HG02763 (cell line): ENCODE data around the gene RPTOR.
"Not testable (repeated sequence)": the region's sequence is repeated elsewhere in the genome, so short reads cannot be mapped to it uniquely, and the experiment has no call there.

Experiments
- ATAC-seq: cut with Tn5 transposase; IDR thresholded peaks from one replicate; pipeline ENCODE4 v1.9.1; 2021; ENCODE audit warnings: mild to moderate bottlenecking, moderate library complexity; ENCODE audit not compliant: unreplicated experiment

RPTOR gene

GRCh38 chr17:80512233-80512632 is 32.4 kb upstream of the RPTOR start:
- ATAC-seq = no peak

DNA sequence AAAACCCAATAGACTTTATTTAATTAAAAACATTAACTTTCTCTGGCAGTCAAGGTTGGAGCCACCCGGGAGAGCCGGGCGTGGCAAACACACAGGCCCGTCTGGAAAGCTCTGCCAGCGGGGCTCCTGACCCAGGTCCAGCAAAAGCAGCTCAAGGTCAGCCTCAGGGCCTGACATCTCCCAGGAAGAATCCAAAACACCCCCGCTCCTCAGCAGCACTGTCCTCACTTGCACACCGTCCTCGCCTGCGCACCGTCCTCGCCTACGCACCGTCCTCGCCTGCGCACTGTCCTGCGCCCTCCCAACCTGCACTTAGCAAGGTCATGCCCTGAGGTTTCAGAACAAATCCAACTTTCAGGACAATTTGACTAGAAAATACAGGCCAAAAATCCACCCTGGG is 31.4 kb upstream of the RPTOR start:
- ATAC-seq = no peak

DNA sequence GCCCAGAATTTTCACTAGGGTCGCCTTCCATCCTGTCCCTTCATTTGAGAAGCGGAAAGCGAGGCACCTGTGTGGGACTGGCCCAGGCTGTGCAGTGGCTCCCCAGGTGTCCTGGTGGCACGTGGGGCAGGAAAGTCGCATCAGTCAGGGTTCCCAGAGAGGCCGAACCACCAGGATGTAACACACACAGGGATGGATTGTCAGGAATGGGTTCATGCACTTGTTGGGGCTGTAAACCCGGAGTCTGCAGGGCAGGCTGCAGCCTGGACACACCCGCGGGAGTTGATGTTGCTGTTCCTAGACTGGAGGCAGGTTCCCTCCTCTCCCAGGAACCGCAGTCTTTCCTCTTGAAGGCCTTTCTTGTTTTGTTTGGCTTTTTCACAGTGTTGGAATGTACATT is 30.7 kb upstream of the RPTOR start:
- no peak for ATAC-seq

DNA sequence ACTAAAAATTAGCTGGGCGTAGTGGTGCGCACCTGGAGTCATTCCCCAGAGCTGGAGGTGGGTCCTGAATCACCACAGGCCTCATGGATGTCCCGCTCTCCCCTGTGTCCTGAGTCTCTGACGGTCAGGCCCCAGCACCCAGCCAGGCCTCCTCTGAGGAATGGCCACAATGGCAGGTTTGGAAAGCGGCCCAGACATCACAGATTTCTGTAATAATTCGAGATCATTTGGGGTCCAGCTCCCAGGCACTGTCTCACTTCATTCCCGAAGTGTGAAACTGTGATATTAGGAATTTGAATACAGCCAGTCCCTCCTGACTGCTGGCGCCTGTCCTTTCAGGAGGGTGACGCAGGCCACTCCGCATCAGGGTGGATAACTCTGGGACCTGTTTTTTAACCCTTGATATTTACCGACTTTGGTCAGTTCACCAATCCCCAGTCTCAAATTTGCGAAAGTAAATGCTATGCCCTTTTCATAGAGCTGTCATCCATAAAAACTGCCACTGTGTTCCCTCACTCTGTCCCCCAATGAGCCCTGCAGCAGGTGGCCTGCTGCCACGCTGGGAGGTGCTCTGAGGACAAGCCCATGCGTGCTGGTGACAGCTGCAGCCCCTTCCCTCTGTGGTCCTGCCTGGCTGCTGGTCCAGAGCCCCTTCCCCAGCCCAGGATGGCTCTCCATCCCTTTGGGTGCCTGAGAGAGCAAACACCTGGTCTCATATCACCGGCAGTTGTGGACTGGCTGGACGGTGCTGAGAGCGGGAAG is 28.3 kb upstream of the RPTOR start:
- ATAC-seq = no peak

- ATAC-seq = no peak
Measured at GRCh38 chr17:80517641-80518040, 27.0 kb upstream of the RPTOR start.

- no peak for ATAC-seq
Measured at GRCh38 chr17:80518392-80518791, 26.2 kb upstream of the RPTOR start.

GRCh38 chr17:80519091-80519781 is 25.4 kb upstream of the RPTOR start:
- no peak for ATAC-seq

GRCh38 chr17:80520810-80521455 is 23.7 kb upstream of the RPTOR start:
- no peak for ATAC-seq

GRCh38 chr17:80523054-80523744 is 21.4 kb upstream of the RPTOR start:
- no peak for ATAC-seq

DNA sequence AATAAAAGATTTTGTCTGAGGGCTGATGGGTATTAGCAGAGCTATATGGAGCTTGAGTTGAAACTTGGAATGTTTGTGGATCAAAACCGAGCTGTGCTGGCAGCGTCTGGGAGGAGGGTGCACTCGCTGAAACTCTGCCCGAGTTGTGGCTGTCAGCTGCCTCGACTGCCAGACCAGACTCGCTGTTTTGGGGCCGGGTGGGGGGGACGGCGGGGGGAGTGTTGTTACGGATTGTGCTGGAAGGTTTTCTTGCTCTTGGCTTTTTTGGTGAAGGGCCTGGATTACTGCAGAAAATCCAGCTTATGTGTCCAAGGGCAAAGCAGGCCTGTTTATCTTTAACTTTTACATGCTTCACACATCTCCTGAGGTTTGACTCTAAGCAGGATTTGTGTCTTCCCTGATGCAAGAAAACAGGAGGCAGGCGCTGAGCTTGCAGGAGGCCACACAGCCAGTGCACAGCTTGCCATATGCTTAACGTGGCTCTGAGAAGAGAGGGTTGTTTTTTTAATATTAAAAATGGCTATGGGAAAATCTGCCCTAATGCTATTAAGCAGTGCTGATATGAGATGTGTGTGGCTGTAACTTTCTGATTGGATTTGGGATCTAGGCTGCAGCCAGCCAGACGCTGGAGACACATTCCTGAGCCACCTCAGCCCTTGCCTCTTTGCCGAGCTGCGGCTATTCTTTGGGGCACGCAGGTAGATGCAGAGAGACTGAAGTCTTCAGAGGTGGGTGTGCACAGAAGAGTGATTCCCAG is 20.5 kb upstream of the RPTOR start:
- ATAC-seq = no peak

- no peak for ATAC-seq
Measured at GRCh38 chr17:80526116-80526910, 18.3 kb upstream of the RPTOR start.

DNA sequence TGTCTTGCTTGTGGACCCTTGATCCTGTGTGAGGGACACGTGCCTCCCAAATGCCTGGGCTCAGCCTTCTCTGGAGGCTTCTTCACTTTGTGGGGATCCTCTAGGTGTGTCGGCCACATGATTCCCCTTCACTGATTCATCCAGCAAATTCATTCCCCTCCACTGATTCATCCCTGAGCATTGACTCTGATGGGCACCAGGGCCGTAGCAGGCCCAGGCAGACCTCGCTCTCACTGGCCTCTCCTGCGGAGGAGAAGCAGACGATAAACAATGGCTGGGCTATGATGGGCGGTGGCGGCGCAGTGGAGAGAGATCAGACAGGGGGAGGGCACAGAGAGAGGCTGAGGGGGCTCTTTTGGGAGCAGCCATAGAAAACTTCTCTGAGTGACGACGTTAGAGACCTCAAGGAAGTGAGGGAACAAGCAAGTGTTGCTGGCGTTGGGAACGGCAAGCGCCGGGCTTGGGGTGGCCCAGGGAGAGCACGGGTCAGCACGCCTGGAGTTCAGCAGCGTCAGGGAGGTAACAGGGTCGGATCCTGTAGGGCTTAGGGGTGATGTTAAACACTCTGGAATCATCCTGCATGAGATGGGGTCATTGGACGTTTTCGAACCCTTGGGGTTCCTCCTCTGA is 17.5 kb upstream of the RPTOR start:
- ATAC-seq = no peak

DNA sequence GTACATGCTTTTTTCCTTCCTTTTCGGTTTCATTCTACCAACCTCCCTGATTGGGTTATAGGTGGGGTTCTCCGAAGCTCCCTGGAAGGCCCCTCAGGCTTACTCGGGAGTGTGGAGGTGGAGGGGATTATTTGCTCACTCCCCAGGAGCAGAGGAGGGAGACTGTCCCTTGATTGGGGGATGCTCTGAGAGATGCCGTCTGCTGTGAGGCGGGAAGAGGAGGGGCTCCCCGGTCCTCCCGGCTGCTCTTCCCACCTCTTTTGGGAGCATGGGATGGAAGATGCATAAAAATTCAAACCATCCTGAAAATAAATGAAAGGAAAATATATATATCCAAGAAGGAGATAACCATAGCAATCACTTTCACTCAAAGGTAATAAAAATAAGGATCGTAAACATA is 16.1 kb upstream of the RPTOR start:
- ATAC-seq = no peak

- no peak for ATAC-seq
Measured at GRCh38 chr17:80529104-80529903, 15.3 kb upstream of the RPTOR start.

- ATAC-seq = no peak
Measured at GRCh38 chr17:80529904-80530292, 14.7 kb upstream of the RPTOR start.

DNA sequence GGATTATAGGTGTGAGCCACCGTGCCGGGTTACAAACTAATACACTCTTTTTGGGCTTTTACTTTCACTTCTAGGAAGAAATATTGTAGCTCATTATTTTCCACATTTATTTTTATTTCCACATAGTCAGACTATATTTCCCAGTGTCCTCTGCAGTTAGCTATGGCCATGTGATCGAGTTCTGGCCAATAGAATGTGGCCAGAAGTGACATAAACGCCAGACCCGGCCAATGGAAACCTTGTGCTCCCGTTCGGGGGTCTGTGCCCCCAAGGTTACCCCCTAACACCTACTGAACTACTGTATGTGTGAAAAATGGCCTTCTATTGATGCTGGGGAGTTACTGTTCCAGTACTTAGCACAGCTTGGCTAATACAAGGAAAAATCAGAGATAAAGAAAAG is 13.2 kb upstream of the RPTOR start:
- no peak for ATAC-seq

DNA sequence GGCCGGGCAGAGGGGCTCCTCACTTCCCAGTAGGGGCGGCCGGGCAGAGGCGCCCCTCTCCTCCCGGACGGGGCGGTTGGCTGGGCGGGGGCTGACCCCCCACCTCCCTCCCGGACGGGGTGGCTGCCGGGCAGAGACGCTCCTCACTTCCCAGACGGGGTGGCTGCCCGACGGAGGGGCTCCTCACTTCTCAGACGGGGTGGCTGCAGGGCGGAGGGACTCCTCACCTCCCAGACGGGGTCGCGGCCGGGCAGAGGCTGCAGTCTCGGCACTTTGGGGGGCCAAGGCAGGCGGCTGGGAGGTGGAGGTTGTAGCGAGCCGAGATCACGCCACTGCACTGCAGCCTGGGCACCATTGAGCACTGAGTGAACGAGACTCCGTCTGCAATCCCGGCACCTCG is 7.3 kb upstream of the RPTOR start:
- ATAC-seq = not testable (repeated sequence)

GRCh38 chr17:80538484-80538883 is 6.2 kb upstream of the RPTOR start:
- no peak for ATAC-seq
